ENCODE data around the gene HIVEP2.

Gene HIVEP2

DNA sequence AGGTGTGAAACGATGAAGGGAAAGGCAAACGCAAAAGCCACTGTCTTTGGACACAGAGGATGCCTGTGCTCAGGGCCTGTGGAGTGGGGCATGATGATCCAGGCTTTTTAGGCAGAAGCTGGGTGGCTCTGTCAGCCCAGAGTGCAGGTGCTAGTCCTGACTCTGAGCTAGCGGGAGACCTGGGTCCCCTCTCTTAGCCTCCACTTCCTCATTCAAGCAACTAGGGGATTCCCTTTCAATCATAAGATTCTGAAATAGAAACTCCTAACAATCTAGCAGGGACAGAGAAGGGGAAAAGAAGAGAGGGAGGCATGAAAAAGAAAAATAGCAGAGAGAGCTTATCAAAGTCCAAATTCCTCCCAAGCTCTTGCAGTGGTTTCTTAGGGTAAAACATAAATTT is 7.6 kb upstream of the HIVEP2 start:
- no peak for DNase-seq (ENCODE audit: low read depth)
- no peak for TF ChIP-seq CTCF (conservative IDR thresholded peaks at IDR 0.05; ENCODE audit: low read depth, low read length)

DNA sequence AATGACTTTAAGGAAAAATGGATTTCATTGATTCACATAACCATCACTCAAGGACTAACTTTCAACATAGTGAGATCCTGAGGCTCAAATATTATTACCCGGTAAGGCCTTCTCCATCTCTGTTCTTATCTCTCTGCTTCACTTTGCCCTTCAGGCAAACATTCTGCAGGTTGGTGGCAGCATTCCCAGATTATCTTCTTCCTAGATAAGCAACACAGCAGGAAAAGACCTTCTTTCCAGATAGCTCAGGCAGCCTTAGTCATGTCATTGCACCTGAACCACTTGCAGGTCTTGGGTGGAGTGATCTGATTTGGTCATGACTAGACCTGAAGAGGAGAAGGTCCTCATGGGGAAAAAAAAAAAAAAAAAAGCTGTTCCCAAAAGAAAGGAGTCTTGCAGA is 5.3 kb upstream of the HIVEP2 start:
- H3K4me3 ChIP-seq (ENCODE audit: low read length) = no peak overlapping the region
- no peak for DNase-seq (ENCODE audit: low read depth)
- no peak for TF ChIP-seq CTCF (conservative IDR thresholded peaks at IDR 0.05; ENCODE audit: low read depth, low read length)

More for the DNA sequence above, 7.6 kb upstream of the HIVEP2 start:
- H3K4me3 ChIP-seq (ENCODE audit: low read length) = no peak overlapping the region

DNA sequence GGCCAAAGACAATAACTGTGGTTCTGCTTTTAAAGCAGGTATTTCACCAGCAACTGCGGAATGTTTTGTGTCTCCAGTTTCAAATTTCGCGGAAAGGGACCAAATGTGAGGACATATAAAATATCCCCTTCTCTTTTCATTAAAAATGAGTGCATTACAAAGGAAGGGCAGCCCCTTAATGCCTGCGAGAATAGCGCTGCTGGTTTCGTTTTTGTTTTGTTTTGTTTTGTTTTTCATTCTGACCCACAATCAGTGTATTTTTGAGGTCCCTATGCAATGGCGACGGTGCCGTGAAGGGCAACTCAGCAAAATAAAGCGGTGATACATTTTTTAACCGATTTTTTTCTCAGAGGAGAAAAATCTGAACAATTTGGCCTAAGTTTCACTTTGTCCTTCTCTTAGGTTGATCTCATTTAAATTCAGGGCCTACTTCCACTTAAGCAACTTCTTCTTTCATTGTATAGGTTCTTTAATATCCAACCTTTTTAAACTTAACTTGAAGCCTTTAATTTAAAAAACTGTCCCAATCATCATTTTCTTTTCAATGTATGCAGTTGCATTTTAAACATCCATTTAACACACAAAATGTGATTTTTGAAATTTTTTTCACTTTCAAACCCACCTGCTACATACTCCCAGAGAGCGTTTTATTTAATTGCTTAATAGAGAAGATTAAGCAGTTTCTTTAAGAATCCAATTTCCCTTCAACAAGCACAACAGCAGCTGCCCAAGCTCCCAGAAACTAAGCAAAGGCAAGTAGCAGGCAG is 2.9 kb upstream of the HIVEP2 start:
- no peak for DNase-seq (ENCODE audit: low read depth)
- no peak for TF ChIP-seq CTCF (conservative IDR thresholded peaks at IDR 0.05; ENCODE audit: low read depth, low read length)
- peak overlapping the region; percentile 53 for H3K4me3 ChIP-seq (ENCODE audit: low read length)

DNA sequence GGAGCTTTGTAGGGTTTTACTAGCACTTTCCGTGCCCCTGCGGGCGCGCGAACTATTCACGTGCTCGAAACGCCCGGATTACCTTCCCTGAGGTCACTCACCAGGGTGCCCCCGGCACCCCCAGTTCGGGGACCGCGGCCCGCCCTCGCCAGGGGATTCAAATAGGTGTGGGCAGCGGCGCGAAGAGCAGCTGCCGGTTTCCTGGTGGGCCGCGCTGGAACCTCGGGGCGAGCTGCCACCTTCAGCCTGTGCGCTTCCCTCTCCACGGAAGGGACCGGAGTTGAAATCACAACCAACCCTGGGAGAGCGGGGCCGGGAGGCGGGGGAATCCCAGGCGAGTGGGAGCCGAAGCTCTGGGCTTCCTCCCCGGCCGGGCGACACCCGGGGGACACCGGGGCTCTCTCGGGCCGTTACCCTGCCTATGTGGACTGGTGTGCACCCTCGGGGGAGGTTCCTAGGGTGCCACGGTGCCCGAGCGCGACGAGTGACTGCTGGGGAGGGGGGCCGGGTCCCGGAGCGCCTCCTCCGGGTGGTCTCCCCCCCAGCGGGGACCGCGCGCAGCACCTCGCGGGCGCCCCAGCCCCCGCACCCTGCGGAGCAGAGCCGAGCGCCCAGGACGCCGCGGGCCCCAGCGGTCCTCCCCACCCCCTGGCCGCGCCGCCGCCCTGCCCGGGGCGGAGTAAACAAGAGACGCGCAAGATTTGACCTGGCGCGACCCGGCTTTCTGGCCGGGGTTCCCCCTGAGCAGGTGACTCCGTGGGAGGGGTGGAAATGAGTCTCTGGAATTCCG is 2.1 kb upstream of the HIVEP2 start:
- no peak for TF ChIP-seq CTCF (conservative IDR thresholded peaks at IDR 0.05; ENCODE audit: low read depth, low read length)
- peak; percentile 72 for DNase-seq (ENCODE audit: low read depth)
- H3K4me3 ChIP-seq (ENCODE audit: low read length) = peak overlapping the region; percentile 95

DNA sequence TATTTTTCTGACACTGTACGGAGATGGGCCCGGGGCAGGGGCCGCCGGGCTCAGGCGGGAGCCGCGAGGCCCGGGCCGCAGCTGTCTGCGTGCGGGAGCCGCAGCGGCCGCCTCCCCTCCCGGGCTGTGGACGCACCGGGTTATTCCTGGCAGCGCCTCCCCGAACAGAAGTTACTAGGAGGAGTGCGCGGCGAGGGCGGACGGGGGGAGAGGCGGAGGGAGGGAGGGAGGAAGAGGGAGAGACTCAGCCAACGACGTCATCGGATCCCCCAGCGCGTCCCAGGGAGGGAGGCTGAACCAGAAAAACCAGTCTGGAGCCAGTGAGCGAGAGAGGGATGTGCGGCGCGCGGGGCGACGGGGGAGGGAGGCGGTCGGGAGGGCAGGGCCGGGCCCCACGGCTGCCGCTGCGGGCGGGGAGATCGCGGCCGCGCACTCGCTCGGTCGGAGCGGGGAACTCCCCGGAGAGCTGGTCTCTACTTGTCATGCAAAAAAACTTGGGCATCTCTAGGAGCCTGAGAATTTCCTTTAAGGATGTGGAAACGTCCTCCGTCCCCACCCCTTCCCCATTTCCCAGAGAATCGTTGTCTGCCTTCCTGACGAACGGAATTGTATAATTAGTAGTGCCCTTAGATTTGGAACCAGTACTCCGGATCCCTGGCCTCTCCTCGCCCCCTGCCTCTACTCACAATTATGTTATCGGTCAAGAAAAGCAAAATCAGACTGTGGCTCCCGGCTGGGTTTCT is 1.4 kb upstream of the HIVEP2 start:
- DNase-seq (ENCODE audit: low read depth) = peak; percentile 94
- no peak for TF ChIP-seq CTCF (conservative IDR thresholded peaks at IDR 0.05; ENCODE audit: low read depth, low read length)
- peak overlapping the region; percentile 95 for H3K4me3 ChIP-seq (ENCODE audit: low read length)

GRCh38 chr6:142945446-142946180 is 637 bp upstream of the HIVEP2 start:
- TF ChIP-seq CTCF (conservative IDR thresholded peaks at IDR 0.05; ENCODE audit: low read depth, low read length) = no peak
- DNase-seq (ENCODE audit: low read depth) = no peak
- peak overlapping the region; percentile 95 for H3K4me3 ChIP-seq (ENCODE audit: low read length)

Data from retinal pigment epithelial cell (primary cell).